ENCODE results near the gene SHISA8. TPM values are rescaled to one million over a fixed set of nuclear protein-coding genes. Genes with fewer than 3 reads are reported as not detected.
A peak's percentile ranks its signal among the peaks of the same experiment; 100 is the strongest.

The SHISA8 gene
- total and polyA plus RNA-seq, 10 donors, result 0.51 to 5.9 (median 3.0) TPM

GRCh38 chr22:41936894-41937169 lies 22.0 kb upstream of the SHISA8 start:
- Histone ChIP-seq H3K9me3 (no peaks in the 10 kb centered on the region), H3K4me3 (no peak overlapping the region), H3K27me3 (replicated peaks in 1 of 7) (no peaks in the 10 kb centered on the region), H3K36me3 (peaks cover 0 to 27% (median 0%) of the 10 kb centered on the region in 6 donors), H3K4me1 (peaks cover 16 to 100% (median 69%) of the 10 kb centered on the region in 6 donors), H3K27ac (peak overlapping the region in 7 of 8 donors; percentile 68 to 95 (median 89))
- peak; percentile 72 for DNase-seq
- 64 to 89% (median 78%) methylated on average over 2 of the region's 2 CpGs for WGBS, 5 donors
- intact Hi-C loops (cut with DNase I; ENCODE audit: low total_unique reads), result no loop called here
- TF ChIP-seq POLR2AphosphoS5 (IDR thresholded peaks at IDR 0.05), result no peak

GRCh38 chr22:41935509-41935908 lies 20.6 kb upstream of the SHISA8 start:
- Histone ChIP-seq H3K27me3 (replicated peaks in 1 of 7) (no peaks in the 10 kb centered on the region), H3K36me3 (peaks cover 0 to 27% (median 0%) of the 10 kb centered on the region in 6 donors), H3K9me3 (no peaks in the 10 kb centered on the region), H3K4me3 (no peak overlapping the region), H3K4me1 (peaks cover 8 to 100% (median 67%) of the 10 kb centered on the region in 6 donors), H3K27ac (peak overlapping the region; percentile 48 to 95 (median 84))
- TF ChIP-seq POLR2A (IDR thresholded peaks at IDR 0.05) (no peak), POLR2AphosphoS5 (IDR thresholded peaks at IDR 0.05) (no peak), CTCF (IDR thresholded peaks at IDR 0.05 in 8 of 11, conservative IDR thresholded peaks at IDR 0.05 in 3 of 11) (no peak)
- DNase-seq, result peak; percentile 81
- WGBS, 5 donors, result 71 to 81% (median 77%) methylated on average over 7 to 9 of the region's 9 CpGs
- intact Hi-C loops (cut with DNase I; ENCODE audit: low total_unique reads), result no loop called here

GRCh38 chr22:41935015-41935351 lies 20.1 kb upstream of the SHISA8 start:
- WGBS, 5 donors, result 83 to 95% (median 86%) methylated on average over 3 to 4 of the region's 4 CpGs
- intact Hi-C loops (cut with DNase I; ENCODE audit: low total_unique reads), result no loop called here

GRCh38 chr22:41934284-41935014 lies 19.6 kb upstream of the SHISA8 start:
- peak; percentile 74 for DNase-seq

More at GRCh38 chr22:41935015-41935351, 20.1 kb upstream of the SHISA8 start:
- Histone ChIP-seq H3K27me3 (replicated peaks in 1 of 7) (no peaks in the 10 kb centered on the region), H3K9me3 (no peaks in the 10 kb centered on the region), H3K4me1 (peaks cover 8 to 100% (median 64%) of the 10 kb centered on the region in 6 donors), H3K27ac (peak overlapping the region in 7 of 8 donors; percentile 77 to 95 (median 89)), H3K4me3 (no peak overlapping the region), H3K36me3 (peaks cover 0 to 27% (median 0%) of the 10 kb centered on the region in 6 donors)
- peak; percentile 72 for DNase-seq
- TF ChIP-seq POLR2AphosphoS5 (IDR thresholded peaks at IDR 0.05), result no peak
- TF ChIP-seq POLR2A (IDR thresholded peaks at IDR 0.05), result no peak
- no peak for TF ChIP-seq CTCF (IDR thresholded peaks at IDR 0.05 in 8 of 11, conservative IDR thresholded peaks at IDR 0.05 in 3 of 11)

More at GRCh38 chr22:41934284-41935014, 19.6 kb upstream of the SHISA8 start:
- Histone ChIP-seq H3K4me1 (peaks cover 7 to 100% (median 64%) of the 10 kb centered on the region in 6 donors), H3K27me3 (replicated peaks in 1 of 7) (no peaks in the 10 kb centered on the region), H3K4me3 (no peak overlapping the region), H3K36me3 (peaks cover 0 to 27% (median 0%) of the 10 kb centered on the region in 6 donors), H3K9me3 (no peaks in the 10 kb centered on the region), H3K27ac (peak overlapping the region; percentile 42 to 95 (median 84))
- TF ChIP-seq CTCF (IDR thresholded peaks at IDR 0.05 in 8 of 11, conservative IDR thresholded peaks at IDR 0.05 in 3 of 11) (no peak), POLR2A (IDR thresholded peaks at IDR 0.05) (no peak), POLR2AphosphoS5 (IDR thresholded peaks at IDR 0.05) (no peak)
- intact Hi-C loops (cut with DNase I; ENCODE audit: low total_unique reads), result no loop called here
- WGBS, 5 donors, result 82 to 93% (median 93%) methylated on average over 12 to 17 of the region's 17 CpGs

All from spleen (tissue), 11 donors.